ENCODE results near the gene TOR1A.

DNA sequence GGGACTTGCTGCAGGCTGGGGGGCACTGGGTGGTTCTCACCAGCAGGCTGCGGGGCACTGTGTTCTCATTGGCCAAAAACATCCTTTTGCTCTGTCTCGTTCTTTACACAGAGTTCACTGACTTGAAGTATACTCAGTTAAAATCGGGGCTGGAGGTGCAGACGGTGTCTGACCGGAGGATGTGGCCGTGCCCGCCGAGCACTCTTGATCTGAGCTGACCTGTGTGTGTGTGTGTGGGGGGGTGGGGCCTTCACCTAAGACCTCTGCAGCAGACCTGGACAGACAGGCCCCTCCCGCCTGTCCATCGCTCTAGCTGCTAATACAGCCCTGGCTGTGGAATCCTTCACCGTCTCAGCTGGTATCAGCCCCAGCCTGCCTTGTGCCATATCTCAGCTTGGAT is 13.8 kb downstream of the TOR1A start:
- TF ChIP-seq, protein P1, sequence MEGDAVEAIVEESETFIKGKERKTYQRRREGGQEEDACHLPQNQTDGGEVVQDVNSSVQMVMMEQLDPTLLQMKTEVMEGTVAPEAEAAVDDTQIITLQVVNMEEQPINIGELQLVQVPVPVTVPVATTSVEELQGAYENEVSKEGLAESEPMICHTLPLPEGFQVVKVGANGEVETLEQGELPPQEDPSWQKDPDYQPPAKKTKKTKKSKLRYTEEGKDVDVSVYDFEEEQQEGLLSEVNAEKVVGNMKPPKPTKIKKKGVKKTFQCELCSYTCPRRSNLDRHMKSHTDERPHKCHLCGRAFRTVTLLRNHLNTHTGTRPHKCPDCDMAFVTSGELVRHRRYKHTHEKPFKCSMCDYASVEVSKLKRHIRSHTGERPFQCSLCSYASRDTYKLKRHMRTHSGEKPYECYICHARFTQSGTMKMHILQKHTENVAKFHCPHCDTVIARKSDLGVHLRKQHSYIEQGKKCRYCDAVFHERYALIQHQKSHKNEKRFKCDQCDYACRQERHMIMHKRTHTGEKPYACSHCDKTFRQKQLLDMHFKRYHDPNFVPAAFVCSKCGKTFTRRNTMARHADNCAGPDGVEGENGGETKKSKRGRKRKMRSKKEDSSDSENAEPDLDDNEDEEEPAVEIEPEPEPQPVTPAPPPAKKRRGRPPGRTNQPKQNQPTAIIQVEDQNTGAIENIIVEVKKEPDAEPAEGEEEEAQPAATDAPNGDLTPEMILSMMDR (IDR thresholded peaks at IDR 0.05 in 4 of 5, conservative IDR thresholded peaks at IDR 0.05 in 1 of 5), result no peak
- no peak for TF ChIP-seq POLR2A (IDR thresholded peaks at IDR 0.05)

All from gastrocnemius medialis (tissue), 4 donors.